ENCODE results near the gene POLN.

GRCh38 chr4:2262944-2263250 is 21.0 kb upstream of the POLN start:
- no peak for TF ChIP-seq POLR2A (IDR thresholded peaks at IDR 0.05)
- no peak for TF ChIP-seq CTCF (IDR thresholded peaks at IDR 0.05)
- TF ChIP-seq POLR2AphosphoS5 (IDR thresholded peaks at IDR 0.05) = no peak

Measured in stomach (tissue), 4 donors.